Measurements from ENCODE around the gene ORC6. TPM values are rescaled to one million over a fixed set of nuclear protein-coding genes. Genes with fewer than 3 reads are reported as not detected.

ORC6 gene
- polyA plus RNA-seq, 3 donors from 2014 or later: 1.4 to 1.8 TPM; not detected in 1

Other genes starting within 250 kb of the ORC6 start
- gene SHCBP1, start 68.3 kb upstream of the ORC6 start, polyA plus RNA-seq: 1 to 10 TPM in 1 of 3 donors, under 1 TPM in 1, not detected in 1; 0.40 to 1.7 TPM
- 10 to 100 TPM; 51.2 to 86.2 (median 53.2) TPM for gene VPS35, start 481 bp upstream of the ORC6 start, polyA plus RNA-seq
- not detected for gene MYLK3, start 58.7 kb downstream of the ORC6 start, polyA plus RNA-seq
- 10 to 100 TPM in 2 of 3 donors, 1 to 10 TPM in 1; 8.0 to 14.0 (median 11.6) TPM for gene C16orf87, start 141.5 kb downstream of the ORC6 start, polyA plus RNA-seq
- gene GPT2, start 194.7 kb downstream of the ORC6 start, polyA plus RNA-seq: under 1 TPM in 2 of 3 donors, not detected in 1; 0.48 to 0.62 TPM

Data from immature natural killer cell (primary cell).